ENCODE data around the gene ZNF277. TPM values are rescaled to one million over a fixed set of nuclear protein-coding genes. Genes with fewer than 3 reads are reported as not detected.

Gene ZNF277
- total RNA-seq, 4 donors from 2014 or later: 19.2 to 45.6 (median 32.8) TPM

- H3K4me3 ChIP-seq (ENCODE audit: low read depth, poor library complexity, severe bottlenecking): no peak overlapping the region
- intact Hi-C loops (cut with DNase I; ENCODE audit: low total_unique reads): no loop called here
- DNase-seq (ENCODE audit: low spot score in 2 of 2): no peak
- TF ChIP-seq CTCF (IDR thresholded peaks at IDR 0.05): no peak
- no peak for TF ChIP-seq POLR2A (IDR thresholded peaks at IDR 0.05)
- WGBS, 2 donors: 96 to 100% methylated on average over 3 of the region's 3 CpGs
Observed at GRCh38 chr7:112365551-112365950, 159.1 kb downstream of the ZNF277 start.

GRCh38 chr7:112366886-112367285 lies 160.4 kb downstream of the ZNF277 start:
- WGBS, 2 donors: 95 to 96% methylated on average over 1 of the region's 1 CpG
- TF ChIP-seq POLR2A (IDR thresholded peaks at IDR 0.05) (no peak), CTCF (IDR thresholded peaks at IDR 0.05) (no peak)
- H3K4me3 ChIP-seq (ENCODE audit: low read depth, poor library complexity, severe bottlenecking): no peak overlapping the region
- no peak for DNase-seq (ENCODE audit: low spot score in 2 of 2)
- intact Hi-C loops (cut with DNase I; ENCODE audit: low total_unique reads): no loop called here

GRCh38 chr7:112370436-112370835 lies 163.9 kb downstream of the ZNF277 start:
- no peak for DNase-seq (ENCODE audit: low spot score in 2 of 2)
- no peak overlapping the region for H3K4me3 ChIP-seq (ENCODE audit: low read depth, poor library complexity, severe bottlenecking)
- intact Hi-C loops (cut with DNase I; ENCODE audit: low total_unique reads): no loop called here
- 43 to 52% methylated on average over 2 of the region's 2 CpGs for WGBS, 2 donors
- TF ChIP-seq CTCF (IDR thresholded peaks at IDR 0.05) (no peak), POLR2A (IDR thresholded peaks at IDR 0.05) (no peak)

- H3K4me3 ChIP-seq (ENCODE audit: low read depth, poor library complexity, severe bottlenecking): no peak overlapping the region
- WGBS, 2 donors: 39 to 43% methylated on average over 2 of the region's 2 CpGs
- intact Hi-C loops (cut with DNase I; ENCODE audit: low total_unique reads): no loop called here
- DNase-seq (ENCODE audit: low spot score in 2 of 2): no peak
- TF ChIP-seq POLR2A (IDR thresholded peaks at IDR 0.05) (no peak), CTCF (IDR thresholded peaks at IDR 0.05) (no peak)
Observed at GRCh38 chr7:112371701-112372100, 165.2 kb downstream of the ZNF277 start.

GRCh38 chr7:112372101-112372500 lies 165.6 kb downstream of the ZNF277 start:
- WGBS, 2 donors: 0 to 31% methylated on average over 1 of the region's 1 CpG
- H3K4me3 ChIP-seq (ENCODE audit: low read depth, poor library complexity, severe bottlenecking): no peak overlapping the region
- TF ChIP-seq POLR2A (IDR thresholded peaks at IDR 0.05) (no peak), CTCF (IDR thresholded peaks at IDR 0.05) (no peak)
- intact Hi-C loops (cut with DNase I; ENCODE audit: low total_unique reads): no loop called here
- no peak for DNase-seq (ENCODE audit: low spot score in 2 of 2)

- H3K4me3 ChIP-seq (ENCODE audit: low read depth, poor library complexity, severe bottlenecking): no peak overlapping the region
- WGBS, 2 donors: 56 to 57% methylated on average over 1 of the region's 1 CpG
- intact Hi-C loops (cut with DNase I; ENCODE audit: low total_unique reads): no loop called here
- no peak for DNase-seq (ENCODE audit: low spot score in 2 of 2)
- TF ChIP-seq POLR2A (IDR thresholded peaks at IDR 0.05): no peak
- no peak for TF ChIP-seq CTCF (IDR thresholded peaks at IDR 0.05)
Observed at GRCh38 chr7:112377593-112377992, 171.1 kb downstream of the ZNF277 start.
